HG03025 (cell line): ENCODE data around the gene LCA5.
"Not testable (repeated sequence)": the region's sequence is repeated elsewhere in the genome, so short reads cannot be mapped to it uniquely, and the experiment has no call there.

ENCODE experiments used
- ATAC-seq: cut with Tn5 transposase; IDR thresholded peaks from one replicate; pipeline ENCODE4 v1.9.1; 2021; ENCODE audit warnings: mild to moderate bottlenecking, moderate library complexity; ENCODE audit not compliant: unreplicated experiment, low FRiP score

The LCA5 gene

GRCh38 chr6:79538106-79538971 lies 1.1 kb upstream of the LCA5 start:
- no peak for ATAC-seq

DNA sequence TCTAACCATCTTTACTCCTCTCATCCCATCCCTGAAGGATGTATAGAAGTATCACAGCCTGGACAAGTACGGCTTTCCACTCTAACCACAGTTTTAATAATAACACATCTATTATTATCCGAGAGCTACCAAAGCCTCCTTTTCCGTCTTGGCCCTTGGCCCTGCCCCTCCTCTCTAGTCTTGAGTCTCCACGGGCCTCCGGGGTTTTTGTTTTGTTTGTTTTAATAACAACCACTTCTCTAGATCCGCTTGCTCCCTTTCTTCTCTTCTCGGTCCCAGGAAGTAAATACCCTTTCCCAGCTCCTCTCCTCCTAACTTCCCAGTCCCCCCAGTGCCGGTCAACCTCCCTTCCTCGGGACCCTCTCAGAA lies 661 bp downstream of the LCA5 start:
- no peak for ATAC-seq

DNA sequence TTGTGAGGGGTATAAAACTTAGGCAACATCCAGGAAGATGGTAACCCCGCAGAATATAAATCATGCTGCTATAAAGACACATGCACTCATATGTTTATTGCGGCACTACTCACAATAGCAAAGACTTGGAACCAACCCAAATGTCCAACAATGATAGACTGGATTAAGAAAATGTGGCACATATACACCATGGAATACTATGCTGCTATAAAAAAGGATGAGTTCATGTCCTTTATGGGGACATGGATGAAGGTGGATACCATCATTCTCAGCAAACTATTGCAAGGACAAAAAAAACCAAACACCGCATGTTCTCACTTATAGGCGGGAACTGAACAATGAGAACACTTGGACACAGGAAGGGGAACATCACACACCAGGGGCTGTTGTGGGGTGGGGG lies 7.7 kb downstream of the LCA5 start:
- not testable (repeated sequence) for ATAC-seq

- ATAC-seq, result no peak
Measured at GRCh38 chr6:79526897-79527296, 10.3 kb downstream of the LCA5 start.

- ATAC-seq, result no peak
Measured at GRCh38 chr6:79525272-79526100, 11.7 kb downstream of the LCA5 start.

- ATAC-seq, result no peak
Measured at GRCh38 chr6:79524065-79524464, 13.2 kb downstream of the LCA5 start.

GRCh38 chr6:79522609-79523008 lies 14.6 kb downstream of the LCA5 start:
- ATAC-seq, result no peak

- no peak for ATAC-seq
Measured at GRCh38 chr6:79520534-79520933, 16.7 kb downstream of the LCA5 start.

DNA sequence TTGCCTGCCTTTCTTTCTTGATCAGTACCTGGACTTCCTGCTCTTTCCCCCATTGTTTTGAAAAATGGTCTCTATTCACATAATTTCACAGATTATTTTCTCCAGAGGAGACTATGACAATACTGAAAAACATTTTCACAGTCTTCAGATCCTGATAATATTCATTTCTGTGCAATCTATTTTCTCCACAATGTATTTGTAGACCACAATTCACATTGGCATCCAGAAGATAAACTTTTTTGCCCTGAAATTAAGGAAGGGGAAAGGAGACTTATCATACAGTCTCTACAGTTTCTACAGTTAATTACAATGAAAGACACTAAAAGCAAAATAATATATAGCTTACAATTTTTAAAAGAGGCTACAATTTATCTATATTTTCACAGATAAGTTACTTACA lies 18.4 kb downstream of the LCA5 start:
- ATAC-seq, result no peak

- no peak for ATAC-seq
Measured at GRCh38 chr6:79515436-79515835, 21.8 kb downstream of the LCA5 start.

GRCh38 chr6:79513111-79513510 lies 24.1 kb downstream of the LCA5 start:
- ATAC-seq, result no peak

DNA sequence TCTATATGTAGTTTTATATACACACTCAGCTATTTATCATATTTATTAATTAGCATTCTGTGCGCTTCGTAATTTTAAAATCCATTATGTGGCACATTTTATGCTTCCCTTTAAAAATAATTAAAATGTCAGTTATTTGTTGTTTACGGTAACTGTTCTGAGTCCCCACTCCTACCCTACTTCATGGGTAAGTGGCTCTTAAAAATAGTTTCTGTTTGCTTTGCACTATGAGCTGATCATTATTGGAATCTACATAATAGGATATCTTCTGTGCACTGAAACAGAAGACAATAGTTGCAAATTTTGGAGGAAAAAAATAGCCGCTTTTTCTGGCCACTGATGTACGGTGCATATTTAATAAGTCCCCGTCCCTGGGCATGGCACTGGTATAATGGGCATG lies 25.2 kb downstream of the LCA5 start:
- no peak for ATAC-seq

DNA sequence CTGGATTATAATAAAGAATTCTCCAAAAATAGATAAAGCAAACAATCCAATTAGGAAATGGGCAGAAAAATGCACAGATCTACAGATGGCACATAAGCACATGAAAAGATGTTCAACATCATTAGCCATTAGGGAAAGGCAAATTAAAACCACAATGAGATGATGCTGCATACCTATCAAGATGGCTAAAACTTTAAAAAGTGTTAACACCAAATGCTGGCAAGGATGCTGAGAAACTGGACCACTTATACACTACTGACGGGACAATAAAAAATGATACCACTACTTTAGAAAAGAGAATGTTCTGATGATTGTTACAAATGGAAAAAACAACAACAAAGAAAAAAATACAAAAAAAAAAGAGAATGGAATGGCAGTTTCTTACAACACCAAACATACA lies 26.5 kb downstream of the LCA5 start:
- no peak for ATAC-seq

GRCh38 chr6:79506251-79506650 lies 31.0 kb downstream of the LCA5 start:
- no peak for ATAC-seq

GRCh38 chr6:79504372-79504771 lies 32.9 kb downstream of the LCA5 start:
- no peak for ATAC-seq

DNA sequence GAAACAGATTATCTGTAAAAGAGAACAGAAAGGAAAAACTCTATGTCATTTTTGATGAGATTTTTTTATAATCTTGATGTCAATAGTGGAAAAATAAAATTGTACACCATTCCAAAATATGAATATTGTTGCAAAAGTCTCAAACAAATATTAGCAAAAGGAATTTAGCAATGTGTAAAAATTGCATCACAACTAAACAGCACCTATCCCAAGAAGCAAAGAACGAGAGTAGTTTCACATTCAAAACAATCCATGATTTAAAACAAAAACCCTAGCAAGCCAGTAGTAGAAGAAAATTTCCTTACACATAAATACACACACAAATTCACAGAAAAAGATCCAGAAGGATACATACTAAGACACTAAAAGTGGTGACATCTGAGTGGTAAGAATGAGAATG lies 38.4 kb downstream of the LCA5 start:
- no peak for ATAC-seq

DNA sequence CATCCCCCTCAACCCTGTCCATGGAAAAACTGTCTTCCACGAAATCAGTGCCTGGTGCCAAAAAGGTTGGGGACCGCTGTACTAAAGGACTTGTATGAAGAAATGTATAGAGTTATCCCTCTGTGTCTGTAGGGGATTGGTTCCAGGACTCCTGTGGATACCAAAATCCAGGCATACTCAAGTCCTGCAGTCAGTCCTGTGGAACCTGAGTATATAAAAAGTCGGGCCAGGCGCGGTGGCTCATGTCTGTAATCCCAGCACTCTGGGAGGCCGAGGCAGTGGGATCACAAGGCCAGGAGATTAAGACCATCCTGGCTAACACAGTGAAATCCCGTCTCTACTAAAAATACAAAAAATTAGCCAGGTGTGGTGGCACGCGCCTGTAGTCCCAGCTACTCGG lies 42.0 kb downstream of the LCA5 start:
- no peak for ATAC-seq

DNA sequence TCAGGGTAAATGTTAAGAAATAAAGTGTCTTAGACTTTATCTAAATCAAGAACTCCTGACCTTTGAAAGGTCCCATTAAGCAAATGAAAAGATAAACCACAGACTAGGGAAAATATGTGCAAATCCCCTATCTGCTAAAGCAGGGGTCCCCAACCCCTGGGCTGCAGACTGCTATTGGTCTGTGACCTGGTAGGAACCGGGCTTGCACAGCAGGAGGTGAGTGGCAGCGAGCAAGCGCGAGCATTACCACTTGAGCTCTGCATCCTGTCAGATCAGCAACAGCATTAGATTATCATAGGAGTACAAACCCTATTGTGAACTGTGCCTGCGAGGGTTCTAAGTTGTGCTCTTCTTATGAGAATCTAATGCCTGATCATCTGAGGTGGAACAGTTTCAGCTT lies 42.4 kb downstream of the LCA5 start:
- no peak for ATAC-seq

DNA sequence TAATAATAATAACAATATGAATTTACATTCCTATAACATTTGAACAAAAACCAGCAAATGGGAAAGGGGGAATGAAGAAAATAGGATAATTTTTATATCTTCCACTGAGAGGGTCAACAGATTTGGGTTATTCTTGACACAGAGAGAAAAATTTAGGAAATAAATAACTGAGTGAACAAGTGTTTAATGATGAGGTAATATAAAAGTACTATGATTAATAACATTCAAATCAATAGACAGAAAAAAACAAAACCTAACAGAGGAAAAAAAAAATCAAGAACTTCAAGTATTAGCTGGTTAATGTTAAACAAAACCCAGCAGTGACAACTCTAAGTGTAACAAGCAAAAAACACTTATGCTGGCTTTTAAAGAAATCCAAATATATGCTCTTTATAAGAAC lies 66.5 kb downstream of the LCA5 start:
- no peak for ATAC-seq

GRCh38 chr6:79469376-79470246 lies 67.6 kb downstream of the LCA5 start:
- no peak for ATAC-seq

- ATAC-seq, result no peak
Measured at GRCh38 chr6:79468587-79468986, 68.6 kb downstream of the LCA5 start.
